ENCODE results near the gene RASA3.

DNA sequence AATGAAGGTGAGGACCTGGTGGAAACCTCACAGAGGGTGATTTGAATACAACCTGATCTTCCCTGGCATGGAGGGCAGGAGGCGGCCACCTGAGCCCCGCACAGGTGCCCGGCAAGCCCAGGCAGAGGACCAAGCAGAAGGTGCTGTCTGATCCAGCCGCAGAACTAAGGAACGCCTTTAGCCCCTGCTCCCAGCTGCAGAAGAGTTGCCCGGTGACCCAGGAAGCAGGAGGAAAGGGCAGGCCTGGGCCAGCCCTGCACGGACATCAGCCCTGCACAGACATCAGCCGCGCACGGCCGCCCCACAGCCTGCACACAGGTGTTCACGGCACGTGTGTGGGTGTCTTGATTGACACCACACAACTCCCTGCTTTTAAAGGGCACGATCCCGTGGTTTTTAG is 43.1 kb downstream of the RASA3 start:
- TF ChIP-seq SIN3A (IDR thresholded peaks at IDR 0.05; ENCODE audit: low read depth, low read length) (no peak), TARDBP (IDR thresholded peaks at IDR 0.05; ENCODE audit: borderline replicate concordance) (no peak), ZNF207 (IDR thresholded peaks at IDR 0.05; ENCODE audit: borderline replicate concordance) (no peak), ZNF274 (IDR thresholded peaks at IDR 0.05; ENCODE audit: insufficient read depth, insufficient read length) (no peak), CTCF (IDR thresholded peaks at IDR 0.05 in 2 of 3, conservative IDR thresholded peaks at IDR 0.05 in 1 of 3; ENCODE audit: control insufficient read depth in 2 of 3, extremely low read depth in 1 of 3, insufficient read depth in 1 of 3, low read depth in 3 of 3, low read length in 3 of 3) (no peak), TAF1 (IDR thresholded peaks at IDR 0.05; ENCODE audit: borderline replicate concordance, low read depth, low read length) (no peak), MAX (IDR thresholded peaks at IDR 0.05; ENCODE audit: low read depth, low read length) (no peak)
- TF ChIP-seq, protein P1, sequence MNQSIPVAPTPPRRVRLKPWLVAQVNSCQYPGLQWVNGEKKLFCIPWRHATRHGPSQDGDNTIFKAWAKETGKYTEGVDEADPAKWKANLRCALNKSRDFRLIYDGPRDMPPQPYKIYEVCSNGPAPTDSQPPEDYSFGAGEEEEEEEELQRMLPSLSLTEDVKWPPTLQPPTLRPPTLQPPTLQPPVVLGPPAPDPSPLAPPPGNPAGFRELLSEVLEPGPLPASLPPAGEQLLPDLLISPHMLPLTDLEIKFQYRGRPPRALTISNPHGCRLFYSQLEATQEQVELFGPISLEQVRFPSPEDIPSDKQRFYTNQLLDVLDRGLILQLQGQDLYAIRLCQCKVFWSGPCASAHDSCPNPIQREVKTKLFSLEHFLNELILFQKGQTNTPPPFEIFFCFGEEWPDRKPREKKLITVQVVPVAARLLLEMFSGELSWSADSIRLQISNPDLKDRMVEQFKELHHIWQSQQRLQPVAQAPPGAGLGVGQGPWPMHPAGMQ (IDR thresholded peaks at IDR 0.05; ENCODE audit: borderline replicate concordance) = no peak
- TF ChIP-seq, protein P2, sequence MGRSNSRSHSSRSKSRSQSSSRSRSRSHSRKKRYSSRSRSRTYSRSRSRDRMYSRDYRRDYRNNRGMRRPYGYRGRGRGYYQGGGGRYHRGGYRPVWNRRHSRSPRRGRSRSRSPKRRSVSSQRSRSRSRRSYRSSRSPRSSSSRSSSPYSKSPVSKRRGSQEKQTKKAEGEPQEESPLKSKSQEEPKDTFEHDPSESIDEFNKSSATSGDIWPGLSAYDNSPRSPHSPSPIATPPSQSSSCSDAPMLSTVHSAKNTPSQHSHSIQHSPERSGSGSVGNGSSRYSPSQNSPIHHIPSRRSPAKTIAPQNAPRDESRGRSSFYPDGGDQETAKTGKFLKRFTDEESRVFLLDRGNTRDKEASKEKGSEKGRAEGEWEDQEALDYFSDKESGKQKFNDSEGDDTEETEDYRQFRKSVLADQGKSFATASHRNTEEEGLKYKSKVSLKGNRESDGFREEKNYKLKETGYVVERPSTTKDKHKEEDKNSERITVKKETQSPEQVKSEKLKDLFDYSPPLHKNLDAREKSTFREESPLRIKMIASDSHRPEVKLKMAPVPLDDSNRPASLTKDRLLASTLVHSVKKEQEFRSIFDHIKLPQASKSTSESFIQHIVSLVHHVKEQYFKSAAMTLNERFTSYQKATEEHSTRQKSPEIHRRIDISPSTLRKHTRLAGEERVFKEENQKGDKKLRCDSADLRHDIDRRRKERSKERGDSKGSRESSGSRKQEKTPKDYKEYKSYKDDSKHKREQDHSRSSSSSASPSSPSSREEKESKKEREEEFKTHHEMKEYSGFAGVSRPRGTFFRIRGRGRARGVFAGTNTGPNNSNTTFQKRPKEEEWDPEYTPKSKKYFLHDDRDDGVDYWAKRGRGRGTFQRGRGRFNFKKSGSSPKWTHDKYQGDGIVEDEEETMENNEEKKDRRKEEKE (IDR thresholded peaks at IDR 0.05) = no peak

All from GM12878 (cell line).